Endothelial cell (in vitro differentiated cells): ENCODE data around the gene IP6K3. TPM values are rescaled to one million over a fixed set of nuclear protein-coding genes. Genes with fewer than 3 reads are reported as not detected.

Source experiments
- DNase-seq: peaks from one replicate; pipeline ENCODE4 v3.0.0; 2021; ENCODE audit warnings: low spot score
- H3K27ac Mint-ChIP-seq: one replicate; pipeline ENCODE4 v1.8.0; 2021; ENCODE audit warnings: mixed read lengths, inconsistent platforms; ENCODE audit not compliant: unreplicated experiment
- H3K27me3 Mint-ChIP-seq: one replicate; pipeline ENCODE4 v1.8.0; 2021; ENCODE audit warnings: mild to moderate bottlenecking, moderate library complexity, mixed read lengths, inconsistent platforms; ENCODE audit not compliant: unreplicated experiment
- H3K36me3 Mint-ChIP-seq: one replicate; pipeline ENCODE4 v1.8.0; 2021; ENCODE audit warnings: mild to moderate bottlenecking, low read depth, mixed read lengths, inconsistent platforms; ENCODE audit not compliant: unreplicated experiment
- H3K4me1 Mint-ChIP-seq: one replicate; pipeline ENCODE4 v1.8.0; 2021; ENCODE audit warnings: mild to moderate bottlenecking, mixed read lengths, inconsistent platforms; ENCODE audit not compliant: unreplicated experiment
- H3K4me3 Mint-ChIP-seq: one replicate; pipeline ENCODE4 v1.8.0; 2021; ENCODE audit warnings: mild to moderate bottlenecking, mixed read lengths, inconsistent platforms; ENCODE audit not compliant: unreplicated experiment
- H3K9me3 Mint-ChIP-seq: one replicate; pipeline ENCODE4 v1.8.0; 2021; ENCODE audit warnings: mixed read lengths, inconsistent platforms; ENCODE audit not compliant: unreplicated experiment
- total RNA-seq: library from RNA; stranded (reverse); fragmentation: NEBNext Ultra II Directional; extraction: Animal tissue kit (Norgen Biotek cat#: 25700); gene quantifications from one replicate; pipeline ENCODE4 v1.2.1, GENCODE V29; 2021; ENCODE audit not compliant: unreplicated experiment
- TF ChIP-seq, protein P1 (sequence below): fragments of 200-600 bp; sonication (generic); IDR thresholded peaks from one replicate; pipeline ENCODE4 v1.5.0; 2021; ENCODE audit warnings: antibody characterized with exemption; ENCODE audit not compliant: unreplicated experiment

Gene IP6K3
- total RNA-seq, 1 donor from 2014 or later, result not detected

- peaks cover 13% of the 10 kb centered on the region for H3K27me3 Mint-ChIP-seq
- TF ChIP-seq, protein P1, sequence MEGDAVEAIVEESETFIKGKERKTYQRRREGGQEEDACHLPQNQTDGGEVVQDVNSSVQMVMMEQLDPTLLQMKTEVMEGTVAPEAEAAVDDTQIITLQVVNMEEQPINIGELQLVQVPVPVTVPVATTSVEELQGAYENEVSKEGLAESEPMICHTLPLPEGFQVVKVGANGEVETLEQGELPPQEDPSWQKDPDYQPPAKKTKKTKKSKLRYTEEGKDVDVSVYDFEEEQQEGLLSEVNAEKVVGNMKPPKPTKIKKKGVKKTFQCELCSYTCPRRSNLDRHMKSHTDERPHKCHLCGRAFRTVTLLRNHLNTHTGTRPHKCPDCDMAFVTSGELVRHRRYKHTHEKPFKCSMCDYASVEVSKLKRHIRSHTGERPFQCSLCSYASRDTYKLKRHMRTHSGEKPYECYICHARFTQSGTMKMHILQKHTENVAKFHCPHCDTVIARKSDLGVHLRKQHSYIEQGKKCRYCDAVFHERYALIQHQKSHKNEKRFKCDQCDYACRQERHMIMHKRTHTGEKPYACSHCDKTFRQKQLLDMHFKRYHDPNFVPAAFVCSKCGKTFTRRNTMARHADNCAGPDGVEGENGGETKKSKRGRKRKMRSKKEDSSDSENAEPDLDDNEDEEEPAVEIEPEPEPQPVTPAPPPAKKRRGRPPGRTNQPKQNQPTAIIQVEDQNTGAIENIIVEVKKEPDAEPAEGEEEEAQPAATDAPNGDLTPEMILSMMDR, result no peak
- H3K27ac Mint-ChIP-seq, result no peak overlapping the region
- H3K9me3 Mint-ChIP-seq, result no peaks in the 10 kb centered on the region
- no peak overlapping the region for H3K4me3 Mint-ChIP-seq
- H3K36me3 Mint-ChIP-seq, result peaks cover 4% of the 10 kb centered on the region
- DNase-seq, result no peak
- H3K4me1 Mint-ChIP-seq, result peaks cover 8% of the 10 kb centered on the region
These were observed 3.7 kb upstream of the IP6K3 start for GRCh38 chr6:33750244-33750991.

DNA sequence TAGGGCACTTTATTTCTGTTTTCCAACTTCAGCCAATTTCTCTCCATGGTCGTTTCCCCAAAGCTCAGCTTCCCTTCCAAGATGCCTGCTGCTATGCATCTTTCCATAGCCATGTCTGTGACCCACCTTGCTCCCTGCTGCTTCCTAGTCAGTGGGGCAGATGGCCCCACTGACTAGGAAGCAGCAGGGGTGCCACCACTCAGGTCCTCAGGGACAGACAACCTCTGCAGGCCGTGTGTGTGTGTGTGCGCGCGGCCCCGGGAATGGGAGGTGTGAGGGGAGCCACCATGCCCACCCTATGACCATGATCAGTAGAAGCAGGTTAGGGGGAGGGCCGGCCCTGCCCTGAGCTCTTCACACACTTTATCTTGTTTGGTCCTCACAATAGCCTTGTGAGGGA is 2.7 kb upstream of the IP6K3 start:
- peaks cover 9% of the 10 kb centered on the region for H3K4me1 Mint-ChIP-seq
- H3K36me3 Mint-ChIP-seq, result peaks cover 4% of the 10 kb centered on the region
- TF ChIP-seq, protein P1, result no peak
- no peak for DNase-seq
- H3K27ac Mint-ChIP-seq, result no peak overlapping the region
- no peak overlapping the region for H3K4me3 Mint-ChIP-seq
- H3K9me3 Mint-ChIP-seq, result no peaks in the 10 kb centered on the region
- H3K27me3 Mint-ChIP-seq, result peaks cover 14% of the 10 kb centered on the region

- no peaks in the 10 kb centered on the region for H3K9me3 Mint-ChIP-seq
- TF ChIP-seq, protein P1, result no peak
- H3K36me3 Mint-ChIP-seq, result peaks cover 4% of the 10 kb centered on the region
- H3K4me3 Mint-ChIP-seq, result no peak overlapping the region
- no peak overlapping the region for H3K27ac Mint-ChIP-seq
- peaks cover 9% of the 10 kb centered on the region for H3K4me1 Mint-ChIP-seq
- DNase-seq, result no peak
- peaks cover 14% of the 10 kb centered on the region for H3K27me3 Mint-ChIP-seq
These were observed 2.1 kb upstream of the IP6K3 start for GRCh38 chr6:33748841-33749240.

DNA sequence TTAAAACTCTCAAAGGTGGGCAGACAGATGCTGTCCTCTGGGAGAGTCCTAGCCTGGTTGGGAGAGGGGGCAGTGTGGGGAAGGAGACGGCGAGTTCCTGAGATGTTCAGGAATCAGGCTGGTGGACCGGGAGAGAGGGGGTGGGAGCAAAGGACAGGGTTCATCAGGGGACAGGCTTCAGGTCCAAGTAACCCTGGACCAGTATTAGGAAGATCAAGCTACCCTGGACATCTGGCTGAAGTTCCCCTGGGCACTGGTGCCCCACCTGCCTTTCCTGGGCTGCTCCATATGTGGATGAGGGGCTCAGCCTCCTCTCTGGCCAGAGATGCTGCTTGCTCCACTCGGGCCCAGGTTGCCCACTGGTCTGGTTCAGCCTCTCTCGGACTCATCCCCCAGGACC is 1.1 kb upstream of the IP6K3 start:
- peaks cover 9% of the 10 kb centered on the region for H3K4me1 Mint-ChIP-seq
- H3K27me3 Mint-ChIP-seq, result peaks cover 14% of the 10 kb centered on the region
- TF ChIP-seq, protein P1, result no peak
- H3K4me3 Mint-ChIP-seq, result no peak overlapping the region
- no peak for DNase-seq
- no peak overlapping the region for H3K27ac Mint-ChIP-seq
- no peaks in the 10 kb centered on the region for H3K36me3 Mint-ChIP-seq
- H3K9me3 Mint-ChIP-seq, result no peaks in the 10 kb centered on the region

DNA sequence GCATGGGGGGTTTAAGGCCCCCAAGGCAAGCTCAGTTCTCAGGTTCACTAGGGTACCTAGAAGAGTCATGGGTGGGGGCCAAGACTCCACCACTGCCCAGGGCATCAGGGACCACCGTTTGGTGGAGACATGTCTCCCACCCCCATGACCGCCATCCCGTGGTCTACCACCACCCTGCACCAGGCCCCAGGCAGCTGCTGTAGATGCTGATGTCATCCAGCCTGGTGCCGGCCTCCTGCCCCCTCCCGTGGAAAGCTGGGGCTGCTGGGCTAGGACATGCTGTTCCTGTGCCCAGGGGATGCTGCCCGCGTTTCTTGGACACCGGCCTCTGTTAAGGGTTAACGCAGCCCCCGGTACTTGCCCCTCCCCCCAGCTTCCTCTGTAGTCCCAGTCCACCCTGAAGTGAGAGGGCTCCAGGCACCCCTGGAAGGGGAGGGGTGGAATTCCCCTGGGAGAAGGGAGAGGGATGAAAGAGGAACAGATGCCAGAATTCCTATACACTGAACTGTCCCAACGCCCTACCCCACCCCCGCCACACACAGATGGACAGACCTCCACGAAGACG is 587 bp downstream of the IP6K3 start:
- DNase-seq, result no peak
- no peak overlapping the region for H3K27ac Mint-ChIP-seq

More for the DNA sequence above, 587 bp downstream of the IP6K3 start:
- H3K36me3 Mint-ChIP-seq, result no peaks in the 10 kb centered on the region
- H3K4me1 Mint-ChIP-seq, result peaks cover 9% of the 10 kb centered on the region
- peaks cover 14% of the 10 kb centered on the region for H3K27me3 Mint-ChIP-seq
- H3K4me3 Mint-ChIP-seq, result no peak overlapping the region
- no peaks in the 10 kb centered on the region for H3K9me3 Mint-ChIP-seq
- TF ChIP-seq, protein P1, result no peak
